ENCODE results near the gene PHLDB3. TPM values are rescaled to one million over a fixed set of nuclear protein-coding genes. Genes with fewer than 3 reads are reported as not detected.
"Not testable (repeated sequence)": the region's sequence is repeated elsewhere in the genome, so short reads cannot be mapped to it uniquely, and the experiment has no call there.

Gene PHLDB3
- total and polyA plus RNA-seq, 2 of the 4 experiments (the other 2 are of a cell fraction) = 2.9 to 10.6 TPM

DNA sequence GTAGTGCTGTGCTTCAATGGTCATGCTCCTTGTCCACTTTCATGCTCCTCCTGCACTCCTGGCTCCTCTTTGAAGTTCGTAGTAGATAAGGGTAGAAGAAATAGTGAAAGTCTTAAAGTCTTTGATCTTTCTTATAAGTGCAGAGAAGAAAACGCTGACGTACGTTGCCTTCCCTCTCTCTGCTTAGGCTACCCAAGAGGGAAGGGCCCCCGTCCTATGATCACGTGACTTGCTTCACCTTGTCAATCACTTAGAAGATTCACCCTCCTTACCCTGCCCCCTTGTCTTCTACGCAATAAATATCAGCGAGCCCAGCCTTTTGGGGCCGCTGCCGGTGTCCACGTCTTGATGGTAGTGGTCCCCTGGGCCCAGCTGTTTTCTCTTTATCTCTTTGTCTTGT, 67.3 kb downstream of the PHLDB3 start:
- not testable (repeated sequence) for H3K9me3 ChIP-seq (ENCODE audit: control insufficient read depth, insufficient read depth, low read length)

More for the DNA sequence above, 67.3 kb downstream of the PHLDB3 start:
- DNase-seq; BruUV-seq (replicated peaks); H3K9me1 ChIP-seq (ENCODE audit: insufficient read depth, low read length); H2BK5ac ChIP-seq (ENCODE audit: low read depth, low read length, poor library complexity, severe bottlenecking); H4K91ac ChIP-seq (ENCODE audit: insufficient read depth, low read depth, low read length); H3K36me3 ChIP-seq (ENCODE audit: control insufficient read depth, insufficient read depth, low read length); H3K56ac ChIP-seq (ENCODE audit: extremely low read depth, insufficient read depth, low read length); H4K5ac ChIP-seq (ENCODE audit: low read depth, low read length); H4K20me1 ChIP-seq (ENCODE audit: insufficient read depth, low read length); H2AFZ ChIP-seq (replicated peaks; ENCODE audit: low read length, poor library complexity); dilution Hi-C loops (cut with HindIII; ENCODE audit: low sequenced_read_pairs, unreplicated experiment); H3K23ac ChIP-seq (ENCODE audit: low read depth, low read length); H3K27me3 ChIP-seq (ENCODE audit: control insufficient read depth, insufficient read depth, low read length); H2AK9ac ChIP-seq (replicated peaks; ENCODE audit: low read depth, low read length, poor library complexity); H3K14ac ChIP-seq (replicated peaks; ENCODE audit: low read depth, low read length); H2BK20ac ChIP-seq (ENCODE audit: low read depth, low read length); H2BK15ac ChIP-seq (ENCODE audit: low read depth, low read length); in situ Hi-C loops (cut with MboI; ENCODE audit: low sequenced_read_pairs); H3K18ac ChIP-seq (ENCODE audit: low read depth, low read length); H3K79me1 ChIP-seq (ENCODE audit: low read depth in 1 of 2, low read length in 2 of 2); H3K4me2 ChIP-seq (ENCODE audit: low read depth, low read length); H2AK5ac ChIP-seq (ENCODE audit: low read depth, low read length); intact Hi-C loops (cut with micrococcal nuclease); H4K8ac ChIP-seq (ENCODE audit: low read depth in 2 of 2, low read length in 2 of 2); H2BK120ac ChIP-seq (ENCODE audit: low read depth, low read length); H3K27ac ChIP-seq (ENCODE audit: insufficient read depth, low read length); H3K4me1 ChIP-seq (ENCODE audit: control insufficient read depth, insufficient read depth, low read length); H3K9ac ChIP-seq (ENCODE audit: low read depth, low read length); H3K4me3 ChIP-seq (ENCODE audit: insufficient read depth, low read depth, low read length); ATAC-seq (ENCODE audit: low read depth); POLR2A ChIA-PET (ENCODE audit: unreplicated experiment); H3K4ac ChIP-seq (ENCODE audit: low read depth, low read length): not testable (repeated sequence)
- no CpG with 5 or more reads among the region's 11 CpGs for WGBS, 2 experiments (ENCODE audit: extremely low coverage in 2 of 2, insufficient read length in 1 of 2)
- CTCF ChIA-PET = interaction anchor here (1.1 kb wide), 1 partner anchor 11 kb away, joined by 3 read pairs; no protein-coding TSS in a partner anchor
